ENCODE data around the gene MGRN1.

DNA sequence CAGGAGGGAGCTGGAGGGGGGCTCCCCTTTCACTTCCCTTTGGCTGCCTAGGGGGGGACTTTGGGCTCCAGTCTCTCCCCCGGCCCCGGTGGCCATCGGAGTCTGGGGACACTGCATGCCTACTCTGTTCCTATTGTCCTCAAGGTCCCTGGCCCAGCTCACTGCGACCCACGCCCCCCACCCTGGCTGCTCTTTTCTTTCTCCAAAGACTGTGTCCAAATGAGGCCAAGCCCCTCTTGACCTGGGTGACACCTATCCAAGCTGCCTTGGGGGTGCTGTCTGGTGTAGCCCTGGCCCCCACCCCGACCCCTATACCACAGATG, 22.8 kb upstream of the MGRN1 start:
- TF ChIP-seq, protein P1, sequence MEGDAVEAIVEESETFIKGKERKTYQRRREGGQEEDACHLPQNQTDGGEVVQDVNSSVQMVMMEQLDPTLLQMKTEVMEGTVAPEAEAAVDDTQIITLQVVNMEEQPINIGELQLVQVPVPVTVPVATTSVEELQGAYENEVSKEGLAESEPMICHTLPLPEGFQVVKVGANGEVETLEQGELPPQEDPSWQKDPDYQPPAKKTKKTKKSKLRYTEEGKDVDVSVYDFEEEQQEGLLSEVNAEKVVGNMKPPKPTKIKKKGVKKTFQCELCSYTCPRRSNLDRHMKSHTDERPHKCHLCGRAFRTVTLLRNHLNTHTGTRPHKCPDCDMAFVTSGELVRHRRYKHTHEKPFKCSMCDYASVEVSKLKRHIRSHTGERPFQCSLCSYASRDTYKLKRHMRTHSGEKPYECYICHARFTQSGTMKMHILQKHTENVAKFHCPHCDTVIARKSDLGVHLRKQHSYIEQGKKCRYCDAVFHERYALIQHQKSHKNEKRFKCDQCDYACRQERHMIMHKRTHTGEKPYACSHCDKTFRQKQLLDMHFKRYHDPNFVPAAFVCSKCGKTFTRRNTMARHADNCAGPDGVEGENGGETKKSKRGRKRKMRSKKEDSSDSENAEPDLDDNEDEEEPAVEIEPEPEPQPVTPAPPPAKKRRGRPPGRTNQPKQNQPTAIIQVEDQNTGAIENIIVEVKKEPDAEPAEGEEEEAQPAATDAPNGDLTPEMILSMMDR (IDR thresholded peaks at IDR 0.05): no peak
- TF ChIP-seq POLR2A (IDR thresholded peaks at IDR 0.05): no peak
